DOHH2 (cell line): ENCODE results near the gene DSCAML1.

Experiments used
- H3F3A ChIP-seq: fragments of 200-600 bp; sonication (generic), shearing (Covaris generic); 2 replicates; pipeline ENCODE4 v1.6.0; 2016; ENCODE audit warnings: antibody characterized with exemption, mild to moderate bottlenecking; ENCODE audit not compliant: control insufficient read depth, insufficient read depth
- H3K27ac ChIP-seq: fragments of 200-600 bp; sonication (generic); 2 replicates; pipeline ENCODE4 v1.5.1; 2014; ENCODE audit warnings: low read depth, mild to moderate bottlenecking, low read length, moderate library complexity
- H3K27me3 ChIP-seq: fragments of 200-600 bp; sonication (generic); 2 replicates; pipeline ENCODE4 v1.6.1; 2014; ENCODE audit warnings: mild to moderate bottlenecking, low read length, mixed read lengths; ENCODE audit not compliant: control insufficient read depth
- H3K36me3 ChIP-seq: fragments of 200-600 bp; sonication (generic); 2 replicates; pipeline ENCODE4 v1.6.1; 2014; ENCODE audit warnings: mild to moderate bottlenecking, low read length, moderate library complexity, mixed read lengths; ENCODE audit not compliant: control insufficient read depth
- H3K4me1 ChIP-seq: fragments of 200-600 bp; sonication (generic); 2 replicates; pipeline ENCODE4 v1.6.1; 2014; ENCODE audit warnings: mild to moderate bottlenecking, low read length, mixed read lengths; ENCODE audit not compliant: control insufficient read depth
- H3K4me2 ChIP-seq: fragments of 200-600 bp; sonication (generic); 2 replicates; pipeline ENCODE4 v1.6.0; 2014; ENCODE audit warnings: mild to moderate bottlenecking, low read length, moderate library complexity
- H3K4me3 ChIP-seq: fragments of 200-600 bp; sonication (generic); 2 replicates; pipeline ENCODE4 v1.5.1; 2014; ENCODE audit warnings: mild to moderate bottlenecking, low read length, mixed read lengths
- H3K79me2 ChIP-seq: fragments of 200-600 bp; sonication (generic); 2 replicates; pipeline ENCODE4 v1.6.1; 2014; ENCODE audit warnings: mild to moderate bottlenecking, low read length, mixed read lengths; ENCODE audit not compliant: control insufficient read depth
- H3K9me2 ChIP-seq: fragments of 200-600 bp; sonication (generic); replicated peaks from 2 replicates; pipeline ENCODE4 v1.6.1; 2014; ENCODE audit warnings: mild to moderate bottlenecking, low read length, mixed read lengths; ENCODE audit not compliant: control insufficient read depth
- H3K9me3 ChIP-seq: fragments of 200-600 bp; sonication (generic); 2 replicates; pipeline ENCODE4 v1.6.1; 2014; ENCODE audit warnings: antibody characterized with exemption, low read length, mixed read lengths; ENCODE audit not compliant: control insufficient read depth, insufficient read depth
- H4K20me1 ChIP-seq: fragments of 200-600 bp; sonication (generic); 2 replicates; pipeline ENCODE4 v1.6.0; 2014; ENCODE audit warnings: low read depth, mild to moderate bottlenecking, antibody characterized with exemption, low read length, moderate library complexity; ENCODE audit not compliant: control insufficient read depth, insufficient read depth
- EZH2phosphoT487 ChIP-seq: fragments of 200-600 bp; sonication (generic); IDR thresholded peaks from 2 replicates; pipeline ENCODE4 v1.6.1; 2017; ENCODE audit warnings: borderline replicate concordance, mild to moderate bottlenecking, antibody characterized with exemption, low read length, moderate library complexity, mixed read lengths
- TF ChIP-seq, protein P1 (sequence below): fragments of 200-600 bp; sonication (generic); IDR thresholded peaks from one replicate; pipeline ENCODE4 v1.5.1; 2014; ENCODE audit warnings: antibody characterized with exemption, mild to moderate bottlenecking, low read depth, low read length; ENCODE audit not compliant: poor library complexity, severe bottlenecking

Gene DSCAML1

DNA sequence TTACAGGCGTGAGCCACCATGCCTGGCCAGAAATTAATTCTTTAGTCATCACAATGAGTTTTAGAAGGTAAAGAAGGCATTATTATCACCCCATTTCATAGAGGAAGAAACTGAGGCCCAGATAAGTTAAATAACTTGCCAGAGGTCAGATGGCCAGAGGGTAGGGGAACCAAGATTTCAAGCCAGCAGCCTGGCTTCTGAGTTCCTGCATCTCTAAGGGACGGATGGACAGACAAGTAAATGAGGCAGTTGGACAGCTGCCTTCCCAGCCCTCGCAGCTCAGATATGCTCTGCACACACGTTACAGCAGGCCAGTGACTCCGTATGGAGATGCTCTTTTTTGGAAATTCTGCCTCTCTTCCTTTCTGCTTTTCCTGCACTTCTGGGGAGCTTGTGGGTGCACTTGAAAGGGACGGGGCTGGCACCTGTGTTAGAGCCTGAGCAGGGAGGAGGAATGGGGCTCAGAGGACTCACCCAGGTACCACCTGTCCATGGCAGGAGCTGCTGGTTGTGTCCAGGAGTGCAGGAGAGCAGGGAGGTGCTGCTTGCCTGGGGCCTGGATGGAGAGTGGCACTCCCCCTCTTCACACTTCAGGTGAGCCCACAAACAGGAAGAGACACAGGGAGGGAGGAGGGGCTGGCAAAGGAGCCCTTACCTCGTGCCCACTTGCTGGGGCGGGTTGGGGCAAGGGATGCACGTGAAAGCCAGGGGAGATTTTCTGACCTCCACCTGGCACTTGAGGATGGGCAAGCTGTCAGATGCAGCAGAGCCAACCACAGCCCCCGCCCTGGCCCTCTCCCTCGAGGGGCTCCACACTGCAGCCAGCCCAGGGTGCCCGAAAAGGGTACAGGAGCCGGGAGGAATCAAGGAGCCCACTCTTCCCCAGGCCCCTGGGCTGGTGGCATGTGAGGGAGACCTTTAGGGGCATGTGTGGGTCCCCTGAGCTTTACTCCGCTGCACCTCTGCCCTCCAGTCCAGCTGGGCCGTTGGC lies 30.8 kb upstream of the DSCAML1 start:
- H3K9me2 ChIP-seq: no peaks in the 10 kb centered on the region
- no peaks in the 10 kb centered on the region for H3F3A ChIP-seq
- H3K4me1 ChIP-seq: no peaks in the 10 kb centered on the region
- no peaks in the 10 kb centered on the region for H3K9me3 ChIP-seq
- TF ChIP-seq, protein P1, sequence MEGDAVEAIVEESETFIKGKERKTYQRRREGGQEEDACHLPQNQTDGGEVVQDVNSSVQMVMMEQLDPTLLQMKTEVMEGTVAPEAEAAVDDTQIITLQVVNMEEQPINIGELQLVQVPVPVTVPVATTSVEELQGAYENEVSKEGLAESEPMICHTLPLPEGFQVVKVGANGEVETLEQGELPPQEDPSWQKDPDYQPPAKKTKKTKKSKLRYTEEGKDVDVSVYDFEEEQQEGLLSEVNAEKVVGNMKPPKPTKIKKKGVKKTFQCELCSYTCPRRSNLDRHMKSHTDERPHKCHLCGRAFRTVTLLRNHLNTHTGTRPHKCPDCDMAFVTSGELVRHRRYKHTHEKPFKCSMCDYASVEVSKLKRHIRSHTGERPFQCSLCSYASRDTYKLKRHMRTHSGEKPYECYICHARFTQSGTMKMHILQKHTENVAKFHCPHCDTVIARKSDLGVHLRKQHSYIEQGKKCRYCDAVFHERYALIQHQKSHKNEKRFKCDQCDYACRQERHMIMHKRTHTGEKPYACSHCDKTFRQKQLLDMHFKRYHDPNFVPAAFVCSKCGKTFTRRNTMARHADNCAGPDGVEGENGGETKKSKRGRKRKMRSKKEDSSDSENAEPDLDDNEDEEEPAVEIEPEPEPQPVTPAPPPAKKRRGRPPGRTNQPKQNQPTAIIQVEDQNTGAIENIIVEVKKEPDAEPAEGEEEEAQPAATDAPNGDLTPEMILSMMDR: no peak
- TF ChIP-seq EZH2phosphoT487: no peak
- H3K36me3 ChIP-seq: no peaks in the 10 kb centered on the region
- no peaks in the 10 kb centered on the region for H4K20me1 ChIP-seq
- H3K27ac ChIP-seq: no peak overlapping the region
- no peak overlapping the region for H3K4me2 ChIP-seq
- no peak overlapping the region for H3K4me3 ChIP-seq
- no peaks in the 10 kb centered on the region for H3K79me2 ChIP-seq
- H3K27me3 ChIP-seq: peaks cover 57% of the 10 kb centered on the region

DNA sequence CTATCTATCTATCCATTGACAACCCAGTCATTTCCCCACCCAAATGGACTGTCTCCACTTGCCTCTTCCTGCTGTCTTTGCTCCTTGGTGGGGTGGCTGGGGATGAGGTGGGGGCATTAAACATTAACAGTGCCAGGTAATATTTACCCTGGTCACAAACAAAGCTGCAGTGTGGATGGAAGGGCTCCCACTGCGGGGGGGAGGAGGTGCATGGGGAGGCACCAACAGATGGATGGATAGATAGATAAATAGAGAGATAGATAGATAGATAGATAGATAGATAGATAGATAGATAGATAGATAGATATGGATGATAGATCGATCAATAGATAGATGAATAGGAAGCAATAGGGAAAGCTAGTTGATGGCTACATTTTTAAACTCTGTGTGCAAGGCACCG lies 29.8 kb upstream of the DSCAML1 start:
- H3K4me3 ChIP-seq: no peak overlapping the region
- TF ChIP-seq, protein P1: no peak
- TF ChIP-seq EZH2phosphoT487: no peak

DNA sequence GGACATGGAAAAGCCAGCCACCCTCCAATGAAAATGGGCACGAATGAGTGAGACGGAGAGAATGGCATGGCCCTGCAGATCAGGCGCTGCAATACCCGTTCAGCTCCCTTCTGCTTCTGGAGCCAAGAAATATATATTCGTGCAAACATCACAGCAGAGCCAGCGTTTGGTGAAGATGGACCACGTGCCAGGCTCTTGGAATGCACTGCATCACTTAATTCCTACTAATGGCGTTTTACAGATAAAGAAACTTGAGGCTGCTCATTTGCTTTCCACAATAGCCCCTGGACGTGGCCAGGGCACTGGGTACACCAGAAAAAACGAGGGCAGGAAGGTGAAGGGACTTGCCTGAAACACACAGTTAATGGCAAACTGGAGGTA lies 29.2 kb upstream of the DSCAML1 start:
- no peaks in the 10 kb centered on the region for H4K20me1 ChIP-seq
- H3K36me3 ChIP-seq: no peaks in the 10 kb centered on the region
- H3F3A ChIP-seq: no peaks in the 10 kb centered on the region
- peaks cover 45% of the 10 kb centered on the region for H3K27me3 ChIP-seq
- H3K4me3 ChIP-seq: no peak overlapping the region
- TF ChIP-seq, protein P1: no peak
- TF ChIP-seq EZH2phosphoT487: no peak
- H3K27ac ChIP-seq: no peak overlapping the region
- H3K79me2 ChIP-seq: no peaks in the 10 kb centered on the region
- H3K9me2 ChIP-seq: no peaks in the 10 kb centered on the region
- H3K9me3 ChIP-seq: no peaks in the 10 kb centered on the region
- no peaks in the 10 kb centered on the region for H3K4me1 ChIP-seq
- no peak overlapping the region for H3K4me2 ChIP-seq

More for the DNA sequence above, 29.8 kb upstream of the DSCAML1 start:
- Histone ChIP-seq H3K9me2 (no peaks in the 10 kb centered on the region), H3K27me3 (peaks cover 51% of the 10 kb centered on the region), H3K4me2 (no peak overlapping the region), H3K36me3 (no peaks in the 10 kb centered on the region), H3K27ac (no peak overlapping the region), H3K9me3 (no peaks in the 10 kb centered on the region), H4K20me1 (no peaks in the 10 kb centered on the region), H3K4me1 (no peaks in the 10 kb centered on the region), H3K79me2 (no peaks in the 10 kb centered on the region), H3F3A (no peaks in the 10 kb centered on the region)
